HG03139 (cell line): ENCODE results near the gene SNAP47.

Experiments
- ATAC-seq: cut with Tn5 transposase; IDR thresholded peaks from one replicate; pipeline ENCODE4 v1.9.1; 2021; ENCODE audit not compliant: unreplicated experiment

Gene SNAP47

DNA sequence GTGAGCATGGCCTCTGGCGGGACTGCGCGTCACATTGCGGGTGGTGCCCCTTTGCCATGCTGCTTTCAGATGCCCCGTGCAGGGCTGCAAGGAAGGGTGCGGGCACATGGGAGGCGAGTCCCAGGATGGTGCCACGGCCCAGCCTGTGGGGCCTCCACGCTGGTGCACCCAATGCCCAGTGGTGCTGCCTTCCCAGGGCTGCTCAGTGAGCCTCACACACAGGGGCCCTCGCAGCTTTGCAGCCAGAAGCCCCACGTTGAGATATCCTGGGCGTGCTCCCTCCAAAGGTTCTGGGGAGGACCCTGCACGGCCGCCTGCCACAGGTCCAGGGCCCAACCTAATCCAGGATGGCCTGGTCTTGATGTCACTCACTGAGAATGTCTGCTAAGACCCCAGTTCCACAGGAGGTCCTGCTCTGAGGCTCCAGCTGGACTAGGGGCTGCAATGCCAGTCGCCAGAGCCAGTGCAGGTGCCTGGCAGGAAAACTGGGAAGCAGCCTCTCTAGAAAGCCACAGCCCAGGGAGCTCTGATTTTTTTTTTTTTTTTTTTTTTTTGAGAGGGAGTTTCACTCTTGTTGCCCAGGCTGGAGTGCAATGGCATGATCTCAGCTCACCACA, 46.2 kb downstream of the SNAP47 start:
- no peak for ATAC-seq

DNA sequence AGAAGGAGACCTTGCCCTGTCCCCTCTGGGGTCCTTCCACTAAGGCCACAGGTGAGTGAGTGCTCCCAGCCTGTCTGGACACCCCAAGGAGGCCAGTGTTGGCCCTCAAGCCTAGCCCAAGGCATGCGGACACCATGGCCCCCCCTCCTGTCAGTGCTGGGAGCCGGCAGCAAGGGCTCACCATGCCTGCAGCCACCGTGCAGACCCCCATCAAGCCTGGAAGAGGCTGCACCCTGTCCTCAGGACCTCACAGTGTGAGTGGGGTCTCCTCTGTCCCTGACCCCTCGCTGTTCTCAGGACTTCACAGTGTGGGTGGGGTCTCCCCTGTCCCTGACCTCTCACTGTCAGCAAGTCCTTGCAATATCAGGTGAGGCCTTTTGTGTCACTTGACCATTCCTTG, 47.0 kb downstream of the SNAP47 start:
- ATAC-seq = no peak

- ATAC-seq = no peak
These were observed 50.0 kb downstream of the SNAP47 start for GRCh38 chr1:227785094-227785804.

- no peak for ATAC-seq
These were observed 50.8 kb downstream of the SNAP47 start for GRCh38 chr1:227785805-227786671.

GRCh38 chr1:227786673-227787512, 51.7 kb downstream of the SNAP47 start:
- no peak for ATAC-seq

DNA sequence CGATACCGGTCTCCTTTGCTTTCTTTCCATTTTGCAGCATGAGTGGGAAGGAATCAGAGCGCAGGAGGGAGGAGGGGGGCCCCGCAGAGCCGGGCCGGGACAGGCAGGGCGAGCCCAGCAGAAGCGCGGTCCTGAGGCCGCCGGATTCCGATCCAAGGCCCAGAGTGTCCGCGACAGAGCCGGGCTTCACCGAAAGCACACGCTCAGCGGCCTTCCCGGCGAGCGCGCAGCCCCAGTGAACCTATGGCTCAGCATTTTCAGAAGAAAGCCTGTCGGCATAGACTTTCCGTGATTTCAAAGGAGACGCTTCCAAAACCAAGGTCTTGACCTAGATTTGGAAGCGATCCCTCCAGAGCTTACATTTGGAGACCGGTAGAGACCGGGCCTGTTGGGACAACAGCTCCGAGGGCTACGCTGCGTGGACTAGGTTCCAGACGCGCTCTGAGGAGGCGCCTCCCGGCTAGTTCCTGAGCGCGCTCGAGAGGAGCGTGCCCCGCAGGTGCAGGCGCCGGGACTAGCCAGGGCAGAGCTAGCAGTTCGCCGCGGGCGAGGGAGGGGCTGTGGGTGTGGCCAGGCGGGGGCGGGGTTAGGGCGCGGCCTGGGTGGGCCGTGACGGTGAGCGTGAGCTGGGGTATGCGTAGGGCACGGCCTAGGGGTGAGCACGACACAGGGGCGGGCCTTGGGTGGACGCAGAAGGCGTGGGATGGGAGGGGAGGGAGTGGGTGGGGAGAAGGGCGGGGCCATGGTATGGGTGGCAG, 52.5 kb downstream of the SNAP47 start:
- peak; percentile 92 for ATAC-seq

DNA sequence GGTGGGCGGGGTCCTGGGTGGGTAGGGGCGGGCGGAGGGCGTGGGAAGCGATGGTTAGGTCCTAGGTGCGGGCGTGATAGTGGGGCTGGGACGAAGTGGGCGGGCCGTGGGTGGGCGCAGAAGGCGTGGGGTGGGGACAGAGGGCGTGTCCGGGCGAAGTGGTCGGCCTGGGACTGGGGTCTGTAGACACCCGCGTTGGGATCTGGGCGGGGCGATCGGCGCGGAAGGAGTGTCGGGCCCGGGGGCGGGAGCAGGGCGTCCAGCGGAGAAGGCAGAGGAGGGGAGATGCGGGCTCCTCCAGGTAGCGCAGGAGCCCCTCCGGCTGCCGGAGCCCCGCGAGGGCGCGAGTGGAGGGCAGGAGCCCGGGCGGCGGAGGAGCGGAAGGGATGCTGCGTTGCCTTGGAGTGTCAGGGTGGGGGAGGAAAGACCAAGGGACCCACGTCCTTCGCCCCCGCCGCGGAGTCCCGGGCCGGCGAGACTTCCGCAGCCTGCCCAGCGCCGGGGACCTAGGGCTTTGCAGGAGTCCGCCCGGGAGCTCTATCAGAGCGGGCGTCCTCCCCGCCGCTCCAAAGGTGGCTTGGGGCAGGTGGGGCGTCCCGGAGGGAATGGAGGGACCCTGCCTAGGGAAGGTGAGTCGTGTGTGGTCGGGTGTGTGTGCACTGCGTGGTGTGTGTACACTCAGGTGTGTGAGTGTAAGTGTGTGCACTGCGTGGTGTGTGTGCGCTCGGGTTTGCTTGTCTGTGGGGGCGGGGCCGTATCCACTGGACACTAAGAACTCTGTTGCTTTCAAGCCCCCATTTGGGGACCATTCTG, 53.2 kb downstream of the SNAP47 start:
- peak; percentile 47 for ATAC-seq

- ATAC-seq = no peak
These were observed 54.1 kb downstream of the SNAP47 start for GRCh38 chr1:227789084-227790033.

- ATAC-seq = no peak
These were observed 54.8 kb downstream of the SNAP47 start for GRCh38 chr1:227790034-227790400.

DNA sequence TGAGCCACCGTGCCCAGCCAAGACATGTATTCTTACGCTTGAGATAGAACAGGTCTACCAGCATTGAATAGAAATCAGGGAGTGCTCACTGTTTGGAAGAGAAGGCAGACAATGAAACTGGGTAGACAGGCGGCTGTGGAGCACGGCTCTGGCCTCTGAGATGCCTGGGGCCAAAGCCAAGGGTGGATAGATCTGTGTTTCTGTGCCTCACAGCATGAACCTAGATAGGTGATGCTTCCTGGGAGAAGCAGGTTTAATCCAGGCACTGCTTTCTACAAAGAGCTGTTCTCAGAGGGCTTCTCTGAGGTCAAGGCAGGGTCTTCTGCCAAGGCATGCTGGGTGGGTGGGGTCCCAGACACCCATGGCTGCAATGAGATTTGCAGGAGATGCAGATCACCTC, 55.6 kb downstream of the SNAP47 start:
- ATAC-seq = no peak

DNA sequence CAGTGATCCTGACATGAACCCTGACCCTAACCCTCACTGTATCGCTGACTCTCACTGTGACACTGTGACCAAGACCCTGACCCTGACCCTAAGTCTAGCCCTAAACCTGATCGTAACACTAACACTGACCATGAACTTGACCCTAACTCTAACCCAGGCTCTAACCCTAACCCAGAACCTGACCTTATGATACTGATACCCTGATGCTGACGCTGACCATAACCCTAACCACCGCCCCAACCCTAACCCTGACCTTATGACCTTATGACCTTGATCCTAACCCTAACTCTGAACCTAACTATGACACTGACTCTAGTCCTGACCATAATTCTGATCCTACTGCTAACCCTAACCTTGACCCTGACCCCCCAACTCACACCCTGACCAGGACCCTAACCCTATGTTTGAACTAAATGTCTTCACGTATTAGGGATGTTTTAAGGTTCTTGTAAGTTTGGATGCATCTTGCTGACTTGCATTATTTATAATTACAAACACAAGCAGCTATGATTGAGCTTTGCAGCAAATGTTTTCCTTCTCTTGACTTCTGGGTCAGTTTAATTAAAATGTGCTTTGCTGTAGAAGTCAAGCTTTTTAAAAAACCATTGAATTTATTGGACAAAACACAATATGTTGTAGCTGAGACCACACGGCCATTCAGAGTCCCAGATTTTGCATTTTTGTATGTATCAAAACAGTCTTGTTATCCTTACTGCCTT, 56.3 kb downstream of the SNAP47 start:
- ATAC-seq = no peak

DNA sequence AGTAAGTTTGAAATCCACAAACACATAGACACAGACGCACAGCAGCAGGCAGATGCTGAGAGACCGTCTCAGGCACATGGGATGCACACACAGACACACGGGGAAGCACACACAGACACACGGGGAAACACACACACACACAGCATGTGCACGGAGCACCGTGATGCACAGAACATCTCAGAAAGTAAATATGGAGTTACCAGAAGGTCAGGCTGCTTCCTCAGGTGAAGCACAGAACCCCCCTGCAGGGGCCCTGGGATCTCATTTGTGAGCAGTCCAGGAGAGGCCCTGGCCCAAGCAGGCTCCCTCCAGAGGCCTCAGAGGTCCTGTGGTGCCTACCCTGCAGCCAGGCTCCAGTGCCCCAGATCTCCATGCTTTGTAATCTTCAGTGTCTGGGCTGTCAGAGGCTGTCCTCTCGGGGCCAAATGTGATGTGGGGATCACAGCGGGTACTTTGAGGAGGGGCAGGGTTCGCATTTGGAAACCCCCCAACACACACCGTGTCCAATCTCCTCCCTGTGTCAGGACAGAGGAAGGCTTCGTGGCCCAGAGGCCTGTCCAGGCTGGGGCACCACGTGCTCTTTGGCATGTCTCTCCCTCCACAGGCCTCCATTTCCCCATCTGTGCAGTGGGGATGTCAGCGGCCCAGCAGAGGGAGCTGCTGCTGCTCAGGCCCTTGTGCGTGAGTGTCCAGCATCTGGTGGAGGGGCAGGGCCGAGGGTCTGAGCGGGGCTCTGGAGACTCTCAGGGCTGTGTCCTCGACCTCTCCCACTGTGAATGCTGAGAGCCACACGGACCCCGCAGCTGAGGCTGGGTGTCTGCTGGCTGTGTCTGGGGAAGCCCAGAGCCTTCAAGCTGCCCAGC, 57.2 kb downstream of the SNAP47 start:
- ATAC-seq = no peak

- ATAC-seq = no peak
These were observed 58.1 kb downstream of the SNAP47 start for GRCh38 chr1:227793079-227793947.

DNA sequence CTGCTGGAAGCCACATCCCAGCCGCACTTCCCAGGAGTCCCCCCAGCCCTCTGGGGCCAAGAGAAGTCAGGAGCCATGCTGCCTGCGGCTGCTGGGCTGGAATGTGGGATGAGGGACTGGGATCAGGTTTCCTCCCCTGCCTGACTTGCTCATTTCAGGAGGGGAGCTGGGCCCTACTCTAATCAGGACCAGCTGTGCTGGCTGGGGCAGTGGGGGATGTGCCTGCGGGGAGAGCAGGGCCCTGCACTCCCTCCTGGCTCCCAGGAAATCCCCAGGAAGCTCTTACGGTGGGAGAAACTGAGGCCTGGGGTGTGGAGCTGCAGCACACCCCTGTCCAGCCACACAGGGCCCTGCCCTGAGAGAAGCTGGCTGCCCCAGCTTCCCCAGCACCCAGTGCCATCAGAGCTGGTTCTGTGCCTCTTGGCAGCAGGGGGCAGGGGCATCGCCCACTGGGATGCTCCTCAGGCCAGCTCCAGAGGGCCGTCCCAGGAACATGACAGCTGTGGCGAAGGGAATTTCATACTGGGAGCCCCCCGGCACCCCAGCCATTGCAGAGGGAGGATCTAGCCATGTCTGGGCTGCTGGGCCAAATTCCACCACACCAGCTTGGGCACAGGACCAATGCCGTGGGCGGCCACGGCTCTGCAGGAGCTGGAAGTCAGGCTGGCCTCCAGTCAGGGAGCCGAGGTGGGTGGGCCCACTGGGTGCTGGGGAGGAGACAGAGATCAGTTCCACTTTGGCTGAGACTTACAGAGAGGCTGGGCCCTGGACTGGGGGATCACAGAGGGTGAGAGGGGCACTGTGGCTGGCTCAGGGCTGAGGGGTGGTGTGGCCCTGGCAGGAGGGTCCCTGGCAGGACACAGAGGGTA, 58.9 kb downstream of the SNAP47 start:
- ATAC-seq = no peak

- ATAC-seq = no peak
These were observed 59.6 kb downstream of the SNAP47 start for GRCh38 chr1:227794817-227795192.
